PC-3 (cell line): ENCODE data around the gene CSNK1G1. TPM values are rescaled to one million over a fixed set of nuclear protein-coding genes. Genes with fewer than 3 reads are reported as not detected.
A peak's percentile ranks its signal among the peaks of the same experiment; 100 is the strongest.

ENCODE experiments used
- ATAC-seq: fragments of 200-7000 bp; cut with Tn5 transposase; 2 replicates; pipeline ENCODE4 v1.9.1; 2020; ENCODE audit warnings: mild to moderate bottlenecking, moderate library complexity
- BruUV-seq: library from RNA; stranded (reverse); fragments of 400-500 nt; replicated peaks from 2 replicates; lab custom pipeline; 2021; lab: Mats Ljungman, UMichigan
- CTCF ChIA-PET: fragments of 300-600 bp; sonication (Branson Sonifier 250); formaldehyde crosslinking; loops from one replicate; lab custom pipeline; 2022; ENCODE audit warnings: antibody characterized with exemption; lab: Charles Lee
- POLR2A ChIA-PET: fragments of 300-600 bp; sonication (Branson Sonifier 250); formaldehyde crosslinking; loops from one replicate; lab custom pipeline; 2022; ENCODE audit warnings: antibody characterized with exemption; ENCODE audit not compliant: unreplicated experiment; lab: Charles Lee
- DNase-seq: peaks from one replicate; pipeline ENCODE4 v3.0.0-alpha.2; 2015
- H2AFZ ChIP-seq: fragments of 300-600 bp; sonication (generic); 2 replicates; pipeline ENCODE4 v1.6.0; 2016; ENCODE audit warnings: antibody characterized with exemption, low read length
- H3F3A ChIP-seq: fragments of 300-600 bp; sonication (generic); one replicate; pipeline ENCODE4 v1.6.0; 2017; ENCODE audit warnings: antibody characterized with exemption, low read length, control low read depth, mild to moderate bottlenecking; ENCODE audit not compliant: unreplicated experiment
- H3K27ac ChIP-seq: fragments of 300-600 bp; sonication (generic); 2 replicates; pipeline ENCODE4 v1.5.1; 2016; ENCODE audit warnings: mild to moderate bottlenecking, low read length
- H3K27me3 ChIP-seq: fragments of 300-600 bp; sonication (generic); 2 replicates; pipeline ENCODE4 v1.6.1; 2016; ENCODE audit warnings: low read length, mixed read lengths
- H3K36me3 ChIP-seq: fragments of 300-600 bp; sonication (generic); 2 replicates; pipeline ENCODE4 v1.6.1; 2016; ENCODE audit warnings: low read depth, mixed run types, low read length, mixed read lengths
- H3K4me1 ChIP-seq: fragments of 300-600 bp; sonication (generic); 2 replicates; pipeline ENCODE4 v1.5.1; 2016; ENCODE audit warnings: low read length; ENCODE audit not compliant: insufficient read depth
- H3K4me2 ChIP-seq: fragments of 300-600 bp; sonication (generic); 2 replicates; pipeline ENCODE4 v1.6.0; 2016; ENCODE audit warnings: low read length
- H3K4me3 ChIP-seq: fragments of 300-600 bp; sonication (generic); 2 replicates; pipeline ENCODE4 v1.5.1; 2016; ENCODE audit warnings: mild to moderate bottlenecking, low read length, mixed read lengths
- H3K79me2 ChIP-seq: fragments of 300-600 bp; sonication (generic); 2 replicates; pipeline ENCODE4 v1.6.1; 2017; ENCODE audit warnings: low read length, mixed read lengths
- H3K9ac ChIP-seq: fragments of 300-600 bp; sonication (generic); 2 replicates; pipeline ENCODE4 v1.6.0; 2016; ENCODE audit warnings: mild to moderate bottlenecking, low read length
- H3K9me2 ChIP-seq: fragments of 300-600 bp; sonication (generic); replicated peaks from 2 replicates; pipeline ENCODE4 v1.6.1; 2016; ENCODE audit warnings: mixed run types, low read length, mixed read lengths
- H3K9me3 ChIP-seq: fragments of 300-600 bp; sonication (generic); 2 replicates; pipeline ENCODE4 v1.6.1; 2016; ENCODE audit warnings: low read length, mixed read lengths
- H4K20me1 ChIP-seq: fragments of 300-600 bp; sonication (generic); 2 replicates; pipeline ENCODE4 v1.6.1; 2016; ENCODE audit warnings: low read length, mixed read lengths
- CTCF ChIP-seq: fragments of 300-600 bp; sonication (generic); conservative IDR thresholded peaks from 2 replicates; pipeline ENCODE4 v1.5.1; 2017; ENCODE audit warnings: antibody characterized with exemption, low read depth, mild to moderate bottlenecking, low read length
- EZH2 ChIP-seq: fragments of 300-600 bp; sonication (generic); IDR thresholded peaks from one replicate; pipeline ENCODE4 v1.6.1; 2017; ENCODE audit warnings: antibody characterized with exemption, mild to moderate bottlenecking, low read length; ENCODE audit not compliant: unreplicated experiment
- EZH2phosphoT487 ChIP-seq: fragments of 300-600 bp; sonication (generic); IDR thresholded peaks from 2 replicates; pipeline ENCODE4 v1.6.1; 2018; ENCODE audit warnings: mild to moderate bottlenecking, antibody characterized with exemption, low read length, borderline replicate concordance
- intact Hi-C: fragments of 100-400 bp; cut with micrococcal nuclease; formaldehyde crosslinking; loops from 2 replicates; pipeline ENCODE4 v1.9.0; 2023
- total RNA-seq: library from RNA; depleted of rRNA; stranded (reverse); fragments of >200 nt; gene quantifications from 2 replicates; pipeline ENCODE4 v1.2.3, GENCODE V29; 2014

CSNK1G1 gene
- total RNA-seq, 1 experiment from 2014 or later, result 9.8 TPM

GRCh38 chr15:64149893-64150578 lies 205.9 kb downstream of the CSNK1G1 start:
- BruUV-seq, result no TSS peak
- H3K4me1 ChIP-seq, result no peaks in the 10 kb centered on the region; the same call in 1 of the 2 replicates
- no peak overlapping the region for H2AFZ ChIP-seq
- POLR2A ChIA-PET, result interaction anchor here (0.6 kb wide), 1 partner anchor 691 kb away, joined by 3 read pairs; no protein-coding TSS in a partner anchor
- H3K4me2 ChIP-seq, result no peak overlapping the region
- H3K27ac ChIP-seq, result no peak overlapping the region
- H4K20me1 ChIP-seq, result no peaks in the 10 kb centered on the region
- DNase-seq, result no peak
- H3K27me3 ChIP-seq, result peaks cover 10% of the 10 kb centered on the region
- H3K9me3 ChIP-seq, result no peaks in the 10 kb centered on the region
- no peaks in the 10 kb centered on the region for H3F3A ChIP-seq
- no peaks in the 10 kb centered on the region for H3K79me2 ChIP-seq
- no peak for ATAC-seq
- no peak overlapping the region for H3K4me3 ChIP-seq
- H3K9ac ChIP-seq, result no peak overlapping the region
- intact Hi-C loops, result loop anchor here (5.0 kb wide), 1 partner anchor 53 kb away; the partner anchor contains the start of gene SNX1
- no peaks in the 10 kb centered on the region; the same call in 1 of the 2 replicates for H3K36me3 ChIP-seq
- CTCF ChIA-PET, result interaction anchor here (1.0 kb wide), 1 partner anchor 13 kb away, joined by 3 read pairs; the partner anchor contains the start of gene PPIB
- no peaks in the 10 kb centered on the region for H3K9me2 ChIP-seq
- TF ChIP-seq EZH2phosphoT487 (no peak), CTCF (no peak), EZH2 (no peak)

- Histone ChIP-seq H3K4me1 (no peaks in the 10 kb centered on the region; the same call in 1 of the 2 replicates), H3K9ac (no peak overlapping the region), H2AFZ (no peak overlapping the region), H3K4me3 (no peak overlapping the region), H3F3A (no peaks in the 10 kb centered on the region), H3K4me2 (no peak overlapping the region), H3K9me2 (no peaks in the 10 kb centered on the region), H3K79me2 (no peaks in the 10 kb centered on the region), H3K27me3 (peaks cover 10% of the 10 kb centered on the region), H4K20me1 (no peaks in the 10 kb centered on the region), H3K9me3 (no peaks in the 10 kb centered on the region), H3K27ac (no peak overlapping the region), H3K36me3 (no peaks in the 10 kb centered on the region; the same call in 1 of the 2 replicates)
- POLR2A ChIA-PET, result no interaction called here
- intact Hi-C loops, result no loop called here
- CTCF ChIA-PET, result interaction anchor here (1.0 kb wide), 1 partner anchor 14 kb away, joined by 3 read pairs; the partner anchor contains the start of gene PPIB
- no peak for ATAC-seq
- BruUV-seq, result no TSS peak
- peak; percentile 36; the same call in 1 of the 2 replicates for TF ChIP-seq CTCF
- TF ChIP-seq EZH2phosphoT487, result no peak
- peak; percentile 31 for DNase-seq
Observed at GRCh38 chr15:64149424-64149823, 206.5 kb downstream of the CSNK1G1 start.

GRCh38 chr15:64148581-64148980 lies 207.4 kb downstream of the CSNK1G1 start:
- no peaks in the 10 kb centered on the region; the same call in 1 of the 2 replicates for H3K36me3 ChIP-seq
- no peak for TF ChIP-seq CTCF
- TF ChIP-seq EZH2, result no peak
- TF ChIP-seq EZH2phosphoT487, result no peak
- ATAC-seq, result no peak
- H3K4me2 ChIP-seq, result no peak overlapping the region
- H3K9ac ChIP-seq, result no peak overlapping the region
- H3K4me3 ChIP-seq, result no peak overlapping the region
- CTCF ChIA-PET, result no interaction called here
- no peak overlapping the region for H3K27ac ChIP-seq
- no peak for DNase-seq
- H2AFZ ChIP-seq, result no peak overlapping the region
- POLR2A ChIA-PET, result no interaction called here
- H3K9me2 ChIP-seq, result no peaks in the 10 kb centered on the region
- H3K9me3 ChIP-seq, result no peaks in the 10 kb centered on the region
- intact Hi-C loops, result no loop called here
- H3K4me1 ChIP-seq, result no peaks in the 10 kb centered on the region; the same call in 1 of the 2 replicates
- H3K27me3 ChIP-seq, result peaks cover 10% of the 10 kb centered on the region
- BruUV-seq, result no TSS peak
- H3F3A ChIP-seq, result no peaks in the 10 kb centered on the region
- H3K79me2 ChIP-seq, result no peaks in the 10 kb centered on the region
- no peaks in the 10 kb centered on the region for H4K20me1 ChIP-seq
